Neural cell (in vitro differentiated cells): ENCODE data around the gene ZC3H8. TPM values are rescaled to one million over a fixed set of nuclear protein-coding genes. Genes with fewer than 3 reads are reported as not detected.

Experiments
- H2AFZ ChIP-seq: fragments of 200-600, 300-800 bp; sonication (generic), shearing (Covaris generic); 2 replicates; pipeline ENCODE4 v1.6.0; 2014; ENCODE audit warnings: low read depth, mild to moderate bottlenecking, antibody characterized with exemption, low read length, moderate library complexity
- H3F3A ChIP-seq: fragments of 200-600 bp; shearing (Covaris generic); 2 replicates; pipeline ENCODE4 v1.6.1; 2016; ENCODE audit warnings: mild to moderate bottlenecking, moderate library complexity, mixed read lengths, antibody characterized with exemption, low read length; ENCODE audit not compliant: insufficient read depth, poor library complexity, severe bottlenecking
- H3K27ac ChIP-seq: fragments of 200-600, 300-800 bp; sonication (generic), shearing (Covaris generic); 2 replicates; pipeline ENCODE4 v1.5.1; 2014; ENCODE audit warnings: mild to moderate bottlenecking, low read length, moderate library complexity
- H3K27me3 ChIP-seq: fragments of 300-800, 200-600 bp; sonication (generic), shearing (Covaris generic); 2 replicates; pipeline ENCODE4 v1.6.0; 2014; ENCODE audit warnings: mild to moderate bottlenecking, low read depth, low read length, moderate library complexity; ENCODE audit not compliant: insufficient read depth
- H3K36me3 ChIP-seq: fragments of 300-800, 200-600 bp; sonication (generic), shearing (Covaris generic); 2 replicates; pipeline ENCODE4 v1.5.1; 2014; ENCODE audit warnings: mild to moderate bottlenecking, antibody characterized with exemption, low read length, moderate library complexity; ENCODE audit not compliant: insufficient read depth
- H3K4me2 ChIP-seq: fragments of 300-800, 200-600 bp; sonication (generic), shearing (Covaris generic); 2 replicates; pipeline ENCODE4 v1.6.0; 2014; ENCODE audit warnings: mild to moderate bottlenecking, low read length
- H3K4me3 ChIP-seq: fragments of 300-800, 200-600 bp; sonication (generic), shearing (Covaris generic); 2 replicates; pipeline ENCODE4 v1.5.1; 2014; ENCODE audit warnings: mild to moderate bottlenecking, low read length, moderate library complexity
- H3K79me2 ChIP-seq: fragments of 200-600 bp; shearing (Covaris generic); replicated peaks from 2 replicates; pipeline ENCODE4 v1.6.0; 2014; ENCODE audit warnings: mild to moderate bottlenecking, low read length, moderate library complexity; ENCODE audit not compliant: insufficient read depth
- H3K9ac ChIP-seq: fragments of 300-800, 200-600 bp; sonication (generic), shearing (Covaris generic); 2 replicates; pipeline ENCODE4 v1.6.1; 2016; ENCODE audit warnings: mild to moderate bottlenecking, low read length, mixed read lengths
- H3K9me2 ChIP-seq: fragments of 200-600 bp; shearing (Covaris generic); 2 replicates; pipeline ENCODE4 v1.6.1; 2016; ENCODE audit warnings: mild to moderate bottlenecking, low read length, mixed read lengths; ENCODE audit not compliant: insufficient read depth
- H3K9me3 ChIP-seq: fragments of 200-600, 300-800 bp; sonication (generic), shearing (Covaris generic); 2 replicates; pipeline ENCODE4 v1.6.1; 2016; ENCODE audit warnings: mild to moderate bottlenecking, mixed run types, low read length, moderate library complexity, mixed read lengths
- H4K20me1 ChIP-seq: fragments of 200-600 bp; shearing (Covaris generic); 2 replicates; pipeline ENCODE4 v1.6.1; 2016; ENCODE audit warnings: mild to moderate bottlenecking, mixed run types; ENCODE audit not compliant: insufficient read depth
- CTCF ChIP-seq: fragments of 450-650 bp; IDR thresholded peaks from 2 replicates; pipeline ENCODE4 v1.5.1; 2014; ENCODE audit warnings: antibody characterized with exemption, mild to moderate bottlenecking, moderate library complexity; ENCODE audit not compliant: poor library complexity, severe bottlenecking
- EP300 ChIP-seq: fragments of 450-650 bp; conservative IDR thresholded peaks from 2 replicates; pipeline ENCODE4 v1.6.1; 2014; ENCODE audit warnings: antibody characterized with exemption, mild to moderate bottlenecking, moderate library complexity; ENCODE audit not compliant: poor library complexity, severe bottlenecking
- EZH2 ChIP-seq: fragments of 200-600, 300-800 bp; shearing (Covaris generic), sonication (generic); IDR thresholded peaks from 2 replicates; pipeline ENCODE4 v1.6.1; 2014; ENCODE audit warnings: antibody characterized with exemption, low read length, borderline replicate concordance, mild to moderate bottlenecking; ENCODE audit not compliant: insufficient read depth, poor library complexity, severe bottlenecking
- MXI1 ChIP-seq: fragments of 450-650 bp; conservative IDR thresholded peaks from 2 replicates; pipeline ENCODE4 v1.6.1; 2014; ENCODE audit warnings: antibody characterized with exemption, mild to moderate bottlenecking; ENCODE audit not compliant: poor library complexity, severe bottlenecking
- POLR2AphosphoS5 ChIP-seq: IDR thresholded peaks from 2 replicates; pipeline ENCODE4 v1.6.1; 2012
- RAD21 ChIP-seq: fragments of 450-650 bp; conservative IDR thresholded peaks from 2 replicates; pipeline ENCODE4 v1.6.1; 2014; ENCODE audit warnings: antibody characterized with exemption, mild to moderate bottlenecking, moderate library complexity
- REST ChIP-seq: IDR thresholded peaks from 2 replicates; pipeline ENCODE4 v1.6.1; 2012; ENCODE audit warnings: borderline replicate concordance
- SMC3 ChIP-seq: fragments of 450-650 bp; conservative IDR thresholded peaks from 2 replicates; pipeline ENCODE4 v1.6.1; 2014; ENCODE audit warnings: antibody characterized with exemption, mild to moderate bottlenecking, moderate library complexity; ENCODE audit not compliant: poor library complexity
- TAF1 ChIP-seq: IDR thresholded peaks from 2 replicates; pipeline ENCODE4 v1.6.1; 2012; ENCODE audit warnings: low read depth
- polyA minus RNA-seq: library from RNA; depleted of rRNA, polyadenylated mRNA; stranded (reverse); fragments of >200 nt; gene quantifications from 2 replicates; pipeline ENCODE4 v1.2.3, GENCODE V29; 2014
- polyA plus RNA-seq: library from polyadenylated mRNA; depleted of rRNA; stranded (reverse); fragments of >200 nt; gene quantifications from 2 replicates; pipeline ENCODE4 v1.2.3, GENCODE V29; 2014

ZC3H8 gene
- 22.6 and 26.5 TPM in 2 replicates for polyA plus RNA-seq
- 43.3 and 96.9 TPM in 2 replicates for polyA minus RNA-seq

GRCh38 chr2:112254466-112255240, at the start of gene ZC3H8:
Gene ZC3H8 (minus strand): TSS chr2:112255042. CDS start chr2:112254981, 61 bp downstream.
- TF ChIP-seq RAD21 (peak; percentile 26), EP300 (peak; percentile 39), REST (no peak), TAF1 (peak; percentile 59), MXI1 (peak; percentile 90), SMC3 (peak; percentile 33), EZH2 (no peak), POLR2AphosphoS5 (peak; percentile 94), CTCF (peak; percentile 23)
- H3K4me2 ChIP-seq: peak within 1 kb of the TSS; percentile 76
- H4K20me1 ChIP-seq: no peaks in the 10 kb centered on the region
- H3K4me3 ChIP-seq: peak within 1 kb of the TSS; percentile 88
- no peaks in the 10 kb centered on the region for H3K27me3 ChIP-seq
- H3K27ac ChIP-seq: peak within 1 kb of the TSS; percentile 86
- no peaks in the 10 kb centered on the region for H3K9me3 ChIP-seq
- H3F3A ChIP-seq: no peaks in the 10 kb centered on the region
- H3K9ac ChIP-seq: peak within 1 kb of the TSS; percentile 78
- no peaks in the 10 kb centered on the region for H3K9me2 ChIP-seq
- H2AFZ ChIP-seq: peak within 1 kb of the TSS; percentile 70
- peaks cover 8% of the 10 kb centered on the region for H3K79me2 ChIP-seq
- H3K36me3 ChIP-seq: no peaks in the 10 kb centered on the region

- Histone ChIP-seq H3K9me2 (no peaks in the 10 kb centered on the region), H3K36me3 (peaks cover 6% of the 10 kb centered on the region), H3K79me2 (no peaks in the 10 kb centered on the region), H2AFZ (no peak overlapping the region), H3K27ac (no peak overlapping the region), H3K27me3 (no peaks in the 10 kb centered on the region), H3K4me3 (no peak overlapping the region), H3F3A (no peaks in the 10 kb centered on the region), H3K4me2 (no peak overlapping the region), H3K9me3 (no peaks in the 10 kb centered on the region), H3K9ac (no peak overlapping the region), H4K20me1 (no peaks in the 10 kb centered on the region)
- no peak for TF ChIP-seq MXI1
- TF ChIP-seq POLR2AphosphoS5: no peak
- TF ChIP-seq TAF1: no peak
- no peak for TF ChIP-seq EP300
- TF ChIP-seq RAD21: no peak
- no peak for TF ChIP-seq EZH2
- no peak for TF ChIP-seq CTCF
- no peak for TF ChIP-seq REST
- no peak for TF ChIP-seq SMC3
These were observed 49.6 kb upstream of the ZC3H8 start for GRCh38 chr2:112304298-112304941.
